Measurements from ENCODE around the gene ZNF446.
"Not testable (repeated sequence)": the region's sequence is repeated elsewhere in the genome, so short reads cannot be mapped to it uniquely, and the experiment has no call there.

The ZNF446 gene

GRCh38 chr19:58468216-58468839, 7.8 kb upstream of the ZNF446 start:
- Histone ChIP-seq H3K27me3 (ENCODE audit: insufficient read depth, low read length, poor library complexity, severe bottlenecking) (no peaks in the 10 kb centered on the region), H3K4me1 (ENCODE audit: insufficient read depth, low read length, poor library complexity, severe bottlenecking) (peaks cover 10% of the 10 kb centered on the region), H3F3A (ENCODE audit: low read depth) (no peaks in the 10 kb centered on the region), H3K36me3 (ENCODE audit: insufficient read depth, low read length) (peaks cover 12% of the 10 kb centered on the region; the same call in 1 of the 2 replicates), H3K4me3 (ENCODE audit: low read length, poor library complexity, severe bottlenecking) (peak overlapping the region; percentile 87), H3K4me2 (ENCODE audit: low read depth, low read length, poor library complexity, severe bottlenecking) (peak overlapping the region; percentile 100), H3K79me2 (ENCODE audit: insufficient read depth, low read length) (peaks cover 20% of the 10 kb centered on the region), H3K9me2 (replicated peaks; ENCODE audit: low read depth, low read length) (no peaks in the 10 kb centered on the region), H3K9me3 (ENCODE audit: insufficient read depth, low read depth, low read length) (no peaks in the 10 kb centered on the region), H2AFZ (ENCODE audit: low read length) (no peak overlapping the region), H4K20me1 (ENCODE audit: insufficient read depth, low read length, poor library complexity, severe bottlenecking) (peaks cover 8% of the 10 kb centered on the region), H3K9ac (ENCODE audit: low read depth, low read length, poor library complexity, severe bottlenecking) (peak overlapping the region; percentile 80)
- no peak for TF ChIP-seq EZH2phosphoT487 (IDR thresholded peaks at IDR 0.05; ENCODE audit: borderline replicate concordance)
- TF ChIP-seq CTCF (conservative IDR thresholded peaks at IDR 0.05; ENCODE audit: low read length) = no peak

GRCh38 chr19:58469241-58470013, 6.7 kb upstream of the ZNF446 start:
- Histone ChIP-seq H2AFZ (ENCODE audit: low read length) (no peak overlapping the region), H3K4me2 (ENCODE audit: low read depth, low read length, poor library complexity, severe bottlenecking) (peak overlapping the region; percentile 100), H3F3A (ENCODE audit: low read depth) (no peaks in the 10 kb centered on the region), H3K36me3 (ENCODE audit: insufficient read depth, low read length) (peaks cover 12% of the 10 kb centered on the region; the same call in 1 of the 2 replicates), H3K27me3 (ENCODE audit: insufficient read depth, low read length, poor library complexity, severe bottlenecking) (no peaks in the 10 kb centered on the region), H3K4me1 (ENCODE audit: insufficient read depth, low read length, poor library complexity, severe bottlenecking) (peaks cover 10% of the 10 kb centered on the region), H4K20me1 (ENCODE audit: insufficient read depth, low read length, poor library complexity, severe bottlenecking) (peaks cover 8% of the 10 kb centered on the region), H3K9ac (ENCODE audit: low read depth, low read length, poor library complexity, severe bottlenecking) (peak overlapping the region; percentile 80), H3K9me2 (replicated peaks; ENCODE audit: low read depth, low read length) (no peaks in the 10 kb centered on the region), H3K9me3 (ENCODE audit: insufficient read depth, low read depth, low read length) (no peaks in the 10 kb centered on the region), H3K79me2 (ENCODE audit: insufficient read depth, low read length) (peaks cover 20% of the 10 kb centered on the region), H3K4me3 (ENCODE audit: low read length, poor library complexity, severe bottlenecking) (no peak overlapping the region)
- TF ChIP-seq CTCF (conservative IDR thresholded peaks at IDR 0.05; ENCODE audit: low read length) (no peak), EZH2phosphoT487 (IDR thresholded peaks at IDR 0.05; ENCODE audit: borderline replicate concordance) (no peak)

GRCh38 chr19:58470837-58471543, 5.2 kb upstream of the ZNF446 start:
- H3K27me3 ChIP-seq (ENCODE audit: insufficient read depth, low read length, poor library complexity, severe bottlenecking); H3K9ac ChIP-seq (ENCODE audit: low read depth, low read length, poor library complexity, severe bottlenecking); H2AFZ ChIP-seq (ENCODE audit: low read length); H4K20me1 ChIP-seq (ENCODE audit: insufficient read depth, low read length, poor library complexity, severe bottlenecking); H3K4me3 ChIP-seq (ENCODE audit: low read length, poor library complexity, severe bottlenecking); H3K9me3 ChIP-seq (ENCODE audit: insufficient read depth, low read depth, low read length); H3K9me2 ChIP-seq (replicated peaks; ENCODE audit: low read depth, low read length); H3F3A ChIP-seq (ENCODE audit: low read depth); H3K4me2 ChIP-seq (ENCODE audit: low read depth, low read length, poor library complexity, severe bottlenecking): not testable (repeated sequence)
- peaks cover 20% of the 10 kb centered on the region for H3K79me2 ChIP-seq (ENCODE audit: insufficient read depth, low read length)
- peaks cover 12% of the 10 kb centered on the region; the same call in 1 of the 2 replicates for H3K36me3 ChIP-seq (ENCODE audit: insufficient read depth, low read length)
- H3K4me1 ChIP-seq (ENCODE audit: insufficient read depth, low read length, poor library complexity, severe bottlenecking) = peaks cover 20% of the 10 kb centered on the region
